GM19035 (cell line): ENCODE results near the gene PRKACA.
"Not testable (repeated sequence)": the region's sequence is repeated elsewhere in the genome, so short reads cannot be mapped to it uniquely, and the experiment has no call there.

Experiments
- ATAC-seq: cut with Tn5 transposase; IDR thresholded peaks from one replicate; pipeline ENCODE4 v1.9.1; 2021; ENCODE audit not compliant: unreplicated experiment

PRKACA gene

DNA sequence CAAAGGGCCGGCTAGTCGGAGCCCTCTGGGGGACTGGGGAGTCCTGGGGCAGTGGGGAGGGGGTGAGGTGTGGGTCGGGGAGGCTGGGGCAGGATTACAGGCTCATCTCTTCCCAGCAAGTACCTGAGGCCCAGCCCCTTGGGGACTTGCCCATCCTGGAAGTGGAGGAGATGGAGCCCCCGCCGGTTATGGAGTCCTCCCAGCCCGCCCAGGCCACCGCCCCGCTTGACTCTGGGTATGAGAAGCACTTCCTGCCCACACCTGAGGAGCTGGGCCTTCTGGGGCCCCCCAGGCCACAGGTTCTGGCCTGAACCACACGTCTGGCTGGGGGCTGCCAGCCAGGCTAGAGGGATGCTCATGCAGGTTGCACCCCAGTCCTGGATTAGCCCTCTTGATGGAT is 65.6 kb downstream of the PRKACA start:
- no peak for ATAC-seq

GRCh38 chr19:14050961-14051360 is 66.6 kb downstream of the PRKACA start:
- ATAC-seq: not testable (repeated sequence)

DNA sequence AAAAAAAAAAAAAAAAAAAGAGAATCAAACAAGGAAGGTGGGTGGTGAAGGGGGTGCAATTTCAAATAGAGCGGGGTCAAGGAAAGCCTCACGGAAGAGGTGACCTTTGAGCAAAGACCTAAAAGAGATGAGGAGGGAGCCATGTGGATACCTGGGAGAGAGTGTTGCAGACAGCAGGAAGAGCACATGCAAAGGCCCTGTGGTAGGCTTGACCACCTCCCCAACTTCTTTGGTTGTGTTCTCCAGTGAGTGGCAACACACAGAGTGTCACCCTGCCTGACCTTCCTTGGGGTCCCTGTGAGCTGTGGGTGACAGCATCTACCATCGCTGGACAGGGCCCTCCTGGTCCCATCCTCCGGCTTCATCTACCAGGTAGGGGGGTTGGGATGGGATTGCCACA is 67.0 kb downstream of the PRKACA start:
- no peak for ATAC-seq

DNA sequence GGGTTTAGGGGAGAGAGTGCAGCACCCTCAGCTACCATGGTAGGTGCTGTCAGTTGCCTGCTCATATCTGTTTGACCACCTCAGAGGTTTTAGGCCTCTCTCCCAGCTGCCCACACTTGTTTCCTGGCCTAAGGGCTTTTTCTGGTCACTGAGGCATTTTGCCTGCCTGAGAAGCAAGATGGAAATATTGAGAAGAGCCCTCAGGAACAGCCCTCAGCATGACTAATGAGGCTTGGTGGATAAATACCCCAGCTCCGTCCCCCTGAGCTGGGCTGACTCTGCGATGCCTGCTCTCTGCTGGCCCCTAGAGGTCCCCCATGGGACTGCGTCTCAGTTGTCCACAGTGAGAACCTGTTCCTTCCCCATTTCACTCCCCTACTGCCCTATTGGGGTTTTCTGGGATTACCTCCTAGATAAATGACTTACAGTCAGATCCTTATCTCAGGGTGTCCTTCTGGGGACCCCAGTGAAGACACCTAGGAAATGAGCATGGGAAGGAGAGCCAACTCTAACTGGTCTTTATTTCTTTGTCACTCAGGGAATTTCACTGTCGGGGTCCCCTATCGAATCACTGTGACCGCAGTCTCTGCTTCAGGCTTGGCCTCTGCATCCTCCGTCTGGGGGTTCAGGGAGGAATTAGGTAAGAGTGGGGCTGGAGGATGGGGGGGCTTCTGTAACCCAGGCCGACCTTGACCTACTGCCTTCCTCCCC is 69.0 kb downstream of the PRKACA start:
- no peak for ATAC-seq

DNA sequence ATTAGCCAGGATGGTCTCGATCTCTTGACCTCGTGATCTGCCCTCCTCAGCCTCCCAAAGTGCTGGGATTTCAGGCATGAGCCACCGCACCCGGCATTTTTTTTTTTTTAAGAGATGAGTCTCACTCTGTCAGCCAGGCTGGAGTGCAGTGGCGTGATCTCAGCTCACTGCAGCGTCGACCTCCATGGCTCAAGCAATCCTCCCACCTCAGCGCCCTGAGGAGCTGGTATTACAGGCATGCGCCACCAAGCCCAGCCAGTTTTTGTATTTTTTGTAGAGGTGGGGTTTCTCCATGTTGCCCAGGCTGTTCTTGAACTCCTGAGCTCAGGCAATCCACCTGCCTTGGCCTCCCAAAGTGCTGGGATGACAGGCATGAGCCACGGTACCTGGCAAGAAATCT is 69.7 kb downstream of the PRKACA start:
- not testable (repeated sequence) for ATAC-seq

- not testable (repeated sequence) for ATAC-seq
Measured at GRCh38 chr19:14042659-14043608, 74.6 kb downstream of the PRKACA start.
